GM04503 (cell line): ENCODE measurements around the gene LNPK.
"Not testable (repeated sequence)": the region's sequence is repeated elsewhere in the genome, so short reads cannot be mapped to it uniquely, and the experiment has no call there.

Source experiments
- DNase-seq: peaks from one replicate; pipeline ENCODE4 v3.0.0-alpha.2; 2012; ENCODE audit warnings: low read depth

The LNPK gene

GRCh38 chr2:175966839-175967238 is 35.2 kb downstream of the LNPK start:
- DNase-seq = no peak

- DNase-seq = no peak
Observed at GRCh38 chr2:175965773-175966172, 36.3 kb downstream of the LNPK start.

GRCh38 chr2:175964195-175964594 is 37.9 kb downstream of the LNPK start:
- DNase-seq = no peak

- not testable (repeated sequence) for DNase-seq
Observed at GRCh38 chr2:175963171-175963570, 38.9 kb downstream of the LNPK start.

- DNase-seq = no peak
Observed at GRCh38 chr2:175957845-175958244, 44.2 kb downstream of the LNPK start.

GRCh38 chr2:175955136-175955535 is 46.9 kb downstream of the LNPK start:
- DNase-seq = no peak

- DNase-seq = no peak
Observed at GRCh38 chr2:175950512-175950911, 51.6 kb downstream of the LNPK start.

GRCh38 chr2:175948191-175948590 is 53.9 kb downstream of the LNPK start:
- no peak for DNase-seq

- no peak for DNase-seq
Observed at GRCh38 chr2:175947073-175947472, 55.0 kb downstream of the LNPK start.

GRCh38 chr2:175941699-175942098 is 60.4 kb downstream of the LNPK start:
- DNase-seq = no peak

- no peak for DNase-seq
Observed at GRCh38 chr2:175937216-175937615, 64.9 kb downstream of the LNPK start.

GRCh38 chr2:175935289-175936181 is 66.5 kb downstream of the LNPK start:
- no peak for DNase-seq

- DNase-seq = no peak
Observed at GRCh38 chr2:175932675-175933074, 69.4 kb downstream of the LNPK start.

- peak; percentile 87 for DNase-seq
Observed at GRCh38 chr2:175931805-175932204, 70.3 kb downstream of the LNPK start.

GRCh38 chr2:175930504-175930903 is 71.6 kb downstream of the LNPK start:
- no peak for DNase-seq

- DNase-seq = no peak
Observed at GRCh38 chr2:175929850-175930249, 72.2 kb downstream of the LNPK start.

GRCh38 chr2:175926272-175926671 is 75.8 kb downstream of the LNPK start:
- peak; percentile 34 for DNase-seq

- no peak for DNase-seq
Observed at GRCh38 chr2:175922160-175922559, 79.9 kb downstream of the LNPK start.

- no peak for DNase-seq
Observed at GRCh38 chr2:175918935-175919334, 83.1 kb downstream of the LNPK start.

GRCh38 chr2:175914846-175915245 is 87.2 kb downstream of the LNPK start:
- no peak for DNase-seq

GRCh38 chr2:175913849-175914743 is 88.0 kb downstream of the LNPK start:
- not testable (repeated sequence) for DNase-seq

GRCh38 chr2:175913267-175913666 is 88.8 kb downstream of the LNPK start:
- not testable (repeated sequence) for DNase-seq

GRCh38 chr2:175904035-175904434 is 98.0 kb downstream of the LNPK start:
- no peak for DNase-seq
